ENCODE data around the gene RYR3.

The RYR3 gene

GRCh38 chr15:33852094-33852493 is 541.3 kb downstream of the RYR3 start:
- Histone ChIP-seq H3K79me2 (ENCODE audit: control insufficient read depth, low read length) (no peaks in the 10 kb centered on the region), H3K27me3 (ENCODE audit: control insufficient read depth, low read length) (no peaks in the 10 kb centered on the region), H3K4me1 (ENCODE audit: control insufficient read depth, low read length) (no peaks in the 10 kb centered on the region), H3K9me3 (ENCODE audit: control insufficient read depth, insufficient read depth, low read length) (no peaks in the 10 kb centered on the region), H3K9me2 (replicated peaks; ENCODE audit: control insufficient read depth, low read length) (no peaks in the 10 kb centered on the region), H4K20me1 (ENCODE audit: control insufficient read depth, insufficient read depth, low read depth, low read length) (no peaks in the 10 kb centered on the region), H3K4me3 (ENCODE audit: low read length) (no peak overlapping the region), H3K36me3 (ENCODE audit: control insufficient read depth, low read length) (no peaks in the 10 kb centered on the region), H3K4me2 (ENCODE audit: low read length) (no peak overlapping the region), H3K27ac (ENCODE audit: low read depth, low read length) (no peak overlapping the region), H3F3A (ENCODE audit: control insufficient read depth, insufficient read depth) (no peaks in the 10 kb centered on the region)
- no peak for TF ChIP-seq CTCF (IDR thresholded peaks at IDR 0.05; ENCODE audit: low read depth, low read length, poor library complexity, severe bottlenecking)
- TF ChIP-seq EZH2phosphoT487 (IDR thresholded peaks at IDR 0.05; ENCODE audit: borderline replicate concordance, low read length): no peak

DNA sequence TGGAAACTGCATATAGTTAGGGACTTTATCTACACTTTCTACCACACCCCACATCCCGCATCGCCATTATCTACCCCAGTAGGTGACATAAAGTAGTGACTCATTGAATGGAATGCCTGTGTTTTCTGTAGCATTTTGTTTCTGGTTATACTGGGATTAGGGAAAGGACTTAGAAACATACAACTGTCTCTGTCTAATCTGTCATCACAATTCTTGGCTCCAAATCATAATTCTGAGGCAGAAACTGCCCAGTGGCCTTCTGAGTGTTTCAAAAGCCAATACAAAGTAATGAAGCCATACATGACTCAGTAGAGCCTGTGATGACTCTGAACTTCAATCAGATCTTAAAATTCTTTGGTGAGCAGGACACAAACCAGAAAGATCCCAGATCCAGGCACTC is 541.8 kb downstream of the RYR3 start:
- H3K36me3 ChIP-seq (ENCODE audit: control insufficient read depth, low read length): no peaks in the 10 kb centered on the region
- TF ChIP-seq EZH2phosphoT487 (IDR thresholded peaks at IDR 0.05; ENCODE audit: borderline replicate concordance, low read length) (no peak), CTCF (IDR thresholded peaks at IDR 0.05; ENCODE audit: low read depth, low read length, poor library complexity, severe bottlenecking) (no peak)
- H3K27me3 ChIP-seq (ENCODE audit: control insufficient read depth, low read length): no peaks in the 10 kb centered on the region
- no peak overlapping the region for H3K27ac ChIP-seq (ENCODE audit: low read depth, low read length)
- no peaks in the 10 kb centered on the region for H3K4me1 ChIP-seq (ENCODE audit: control insufficient read depth, low read length)
- no peak overlapping the region for H3K4me3 ChIP-seq (ENCODE audit: low read length)
- no peaks in the 10 kb centered on the region for H3K9me2 ChIP-seq (replicated peaks; ENCODE audit: control insufficient read depth, low read length)
- no peaks in the 10 kb centered on the region for H3K9me3 ChIP-seq (ENCODE audit: control insufficient read depth, insufficient read depth, low read length)
- no peaks in the 10 kb centered on the region for H3K79me2 ChIP-seq (ENCODE audit: control insufficient read depth, low read length)
- H4K20me1 ChIP-seq (ENCODE audit: control insufficient read depth, insufficient read depth, low read depth, low read length): no peaks in the 10 kb centered on the region
- no peaks in the 10 kb centered on the region for H3F3A ChIP-seq (ENCODE audit: control insufficient read depth, insufficient read depth)
- H3K4me2 ChIP-seq (ENCODE audit: low read length): no peak overlapping the region

- no peak overlapping the region for H3K27ac ChIP-seq (ENCODE audit: low read depth, low read length)
- no peaks in the 10 kb centered on the region for H4K20me1 ChIP-seq (ENCODE audit: control insufficient read depth, insufficient read depth, low read depth, low read length)
- H3K4me2 ChIP-seq (ENCODE audit: low read length): no peak overlapping the region
- no peaks in the 10 kb centered on the region for H3F3A ChIP-seq (ENCODE audit: control insufficient read depth, insufficient read depth)
- TF ChIP-seq EZH2phosphoT487 (IDR thresholded peaks at IDR 0.05; ENCODE audit: borderline replicate concordance, low read length) (no peak), CTCF (IDR thresholded peaks at IDR 0.05; ENCODE audit: low read depth, low read length, poor library complexity, severe bottlenecking) (no peak)
- H3K4me1 ChIP-seq (ENCODE audit: control insufficient read depth, low read length): no peaks in the 10 kb centered on the region
- H3K36me3 ChIP-seq (ENCODE audit: control insufficient read depth, low read length): no peaks in the 10 kb centered on the region
- H3K79me2 ChIP-seq (ENCODE audit: control insufficient read depth, low read length): no peaks in the 10 kb centered on the region
- no peaks in the 10 kb centered on the region for H3K27me3 ChIP-seq (ENCODE audit: control insufficient read depth, low read length)
- H3K9me2 ChIP-seq (replicated peaks; ENCODE audit: control insufficient read depth, low read length): no peaks in the 10 kb centered on the region
- H3K4me3 ChIP-seq (ENCODE audit: low read length): no peak overlapping the region
- no peaks in the 10 kb centered on the region for H3K9me3 ChIP-seq (ENCODE audit: control insufficient read depth, insufficient read depth, low read length)
These were observed 547.0 kb downstream of the RYR3 start for GRCh38 chr15:33857726-33858125.

- TF ChIP-seq CTCF (IDR thresholded peaks at IDR 0.05; ENCODE audit: low read depth, low read length, poor library complexity, severe bottlenecking): no peak
- no peak for TF ChIP-seq EZH2phosphoT487 (IDR thresholded peaks at IDR 0.05; ENCODE audit: borderline replicate concordance, low read length)
- Histone ChIP-seq H3K27ac (ENCODE audit: low read depth, low read length) (no peak overlapping the region), H3K9me2 (replicated peaks; ENCODE audit: control insufficient read depth, low read length) (no peaks in the 10 kb centered on the region)
These were observed 548.1 kb downstream of the RYR3 start for GRCh38 chr15:33858836-33859235.

More at GRCh38 chr15:33858836-33859235, 548.1 kb downstream of the RYR3 start:
- Histone ChIP-seq H3K9me3 (ENCODE audit: control insufficient read depth, insufficient read depth, low read length) (no peaks in the 10 kb centered on the region), H3K4me1 (ENCODE audit: control insufficient read depth, low read length) (no peaks in the 10 kb centered on the region), H3K79me2 (ENCODE audit: control insufficient read depth, low read length) (no peaks in the 10 kb centered on the region), H3K27me3 (ENCODE audit: control insufficient read depth, low read length) (no peaks in the 10 kb centered on the region), H3K36me3 (ENCODE audit: control insufficient read depth, low read length) (no peaks in the 10 kb centered on the region), H4K20me1 (ENCODE audit: control insufficient read depth, insufficient read depth, low read depth, low read length) (no peaks in the 10 kb centered on the region), H3K4me3 (ENCODE audit: low read length) (no peak overlapping the region), H3K4me2 (ENCODE audit: low read length) (no peak overlapping the region), H3F3A (ENCODE audit: control insufficient read depth, insufficient read depth) (no peaks in the 10 kb centered on the region)

Data from DOHH2 (cell line).